Parathyroid adenoma (tissue), 2 donors: Measurements from ENCODE around the gene NFKB2.

Experiments used
- H2AFZ ChIP-seq: fragments of 300-600 bp; sonication (generic); one replicate; pipeline ENCODE4 v1.7.0; 2017; ENCODE audit warnings: antibody characterized with exemption, mild to moderate bottlenecking
- H3K27ac ChIP-seq: fragments of 300-600 bp; sonication (generic); one replicate; pipeline ENCODE4 v1.7.0; 2017
- H3K27me3 ChIP-seq: fragments of 300-600 bp; sonication (generic); one replicate; pipeline ENCODE4 v1.7.0; 2017; ENCODE audit warnings: low read length; ENCODE audit not compliant: control insufficient read depth, insufficient read depth
- H3K36me3 ChIP-seq: fragments of 300-600 bp; sonication (generic); one replicate; pipeline ENCODE4 v1.7.0; 2017; ENCODE audit warnings: low read length; ENCODE audit not compliant: control insufficient read depth, insufficient read depth
- H3K4me1 ChIP-seq: fragments of 300-600 bp; sonication (generic); one replicate; pipeline ENCODE4 v1.7.0; 2017; ENCODE audit warnings: control low read depth
- H3K4me2 ChIP-seq: fragments of 300-600 bp; sonication (generic); one replicate; pipeline ENCODE4 v1.7.0; 2017; ENCODE audit warnings: low read length
- H3K4me3 ChIP-seq: fragments of 300-600 bp; sonication (generic); one replicate; pipeline ENCODE4 v1.7.0; 2017; ENCODE audit warnings: low read depth, low read length
- H3K79me2 ChIP-seq: fragments of 300-600 bp; sonication (generic); one replicate; pipeline ENCODE4 v1.7.0; 2017; ENCODE audit warnings: control low read depth
- H3K9ac ChIP-seq: fragments of 300-600 bp; sonication (generic); one replicate; pipeline ENCODE4 v1.7.0; 2017; ENCODE audit warnings: mild to moderate bottlenecking
- H3K9me3 ChIP-seq: fragments of 300-600 bp; sonication (generic); one replicate; pipeline ENCODE4 v1.7.0; 2017; ENCODE audit warnings: low read length; ENCODE audit not compliant: control insufficient read depth
- CTCF ChIP-seq: fragments of 300-600 bp; sonication (generic); IDR thresholded peaks from one replicate; pipeline ENCODE4 v1.7.0; 2017; ENCODE audit warnings: antibody characterized with exemption, mild to moderate bottlenecking
- donor health status: primary hyperparathyroidism.

NFKB2 gene

GRCh38 chr10:102434394-102435132, 39.1 kb downstream of the NFKB2 start:
- peaks cover 11% of the 10 kb centered on the region for H3K79me2 ChIP-seq
- H3K4me3 ChIP-seq: no peak overlapping the region

DNA sequence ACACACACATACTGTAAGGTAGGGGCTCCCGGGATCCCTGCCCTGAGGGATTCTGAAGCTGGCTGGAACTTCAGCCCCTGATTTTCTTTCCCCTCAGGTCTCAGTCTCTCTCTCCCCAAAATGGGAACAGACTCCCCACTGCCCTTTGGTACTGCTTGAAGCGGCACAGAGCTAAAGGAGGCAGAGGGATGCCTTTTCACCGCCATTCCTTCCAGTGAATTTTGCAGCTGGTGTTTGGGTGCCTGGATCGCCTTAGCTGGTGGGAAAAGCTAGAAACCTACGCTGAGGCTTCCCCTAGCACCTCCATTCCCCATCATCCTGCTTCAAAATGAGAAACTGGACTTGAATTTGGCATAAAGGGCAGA, 39.6 kb downstream of the NFKB2 start:
- H3K4me1 ChIP-seq: peaks cover 4% of the 10 kb centered on the region
- no peak overlapping the region for H2AFZ ChIP-seq
- no peak overlapping the region for H3K4me3 ChIP-seq
- TF ChIP-seq CTCF: no peak
- H3K9me3 ChIP-seq: no peaks in the 10 kb centered on the region
- no peaks in the 10 kb centered on the region for H3K27me3 ChIP-seq
- no peak overlapping the region for H3K4me2 ChIP-seq
- H3K36me3 ChIP-seq: no peaks in the 10 kb centered on the region
- peaks cover 9% of the 10 kb centered on the region for H3K79me2 ChIP-seq
- H3K9ac ChIP-seq: no peak overlapping the region
- no peak overlapping the region for H3K27ac ChIP-seq

More at GRCh38 chr10:102434394-102435132, 39.1 kb downstream of the NFKB2 start:
- Histone ChIP-seq H3K9me3 (no peaks in the 10 kb centered on the region), H3K27ac (no peak overlapping the region), H3K4me2 (no peak overlapping the region), H3K36me3 (no peaks in the 10 kb centered on the region), H3K27me3 (no peaks in the 10 kb centered on the region), H3K9ac (no peak overlapping the region), H3K4me1 (peaks cover 4% of the 10 kb centered on the region), H2AFZ (no peak overlapping the region)
- TF ChIP-seq CTCF: no peak

GRCh38 chr10:102435529-102436233, 40.2 kb downstream of the NFKB2 start:
- no peak overlapping the region for H3K27ac ChIP-seq
- no peak overlapping the region for H2AFZ ChIP-seq
- H3K9ac ChIP-seq: no peak overlapping the region
- H3K4me3 ChIP-seq: no peak overlapping the region
- peaks cover 9% of the 10 kb centered on the region for H3K79me2 ChIP-seq
- H3K36me3 ChIP-seq: no peaks in the 10 kb centered on the region
- no peak for TF ChIP-seq CTCF
- no peaks in the 10 kb centered on the region for H3K27me3 ChIP-seq
- no peaks in the 10 kb centered on the region for H3K9me3 ChIP-seq
- H3K4me1 ChIP-seq: peaks cover 4% of the 10 kb centered on the region
- H3K4me2 ChIP-seq: no peak overlapping the region

DNA sequence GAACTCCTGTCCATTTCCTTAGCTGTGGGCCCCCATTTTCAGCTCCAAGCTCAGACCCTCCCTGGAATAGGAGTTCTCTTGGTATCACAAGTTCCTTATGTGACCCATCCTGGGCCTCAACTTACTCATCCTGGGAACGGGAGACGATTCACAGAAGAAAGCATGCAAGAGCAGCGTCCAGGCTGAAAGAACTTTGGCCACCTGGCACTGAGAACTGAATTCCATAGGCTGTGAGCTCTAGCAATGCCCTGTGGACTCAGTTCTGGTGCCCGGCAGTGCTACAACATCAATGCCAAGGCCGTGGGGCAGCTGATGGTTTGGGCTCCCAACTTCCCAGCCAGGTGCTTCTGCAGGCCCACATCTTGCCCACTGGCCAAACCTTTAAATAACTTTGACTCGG, 40.8 kb downstream of the NFKB2 start:
- no peak overlapping the region for H2AFZ ChIP-seq
- no peak for TF ChIP-seq CTCF
- no peak overlapping the region for H3K9ac ChIP-seq
- peaks cover 4% of the 10 kb centered on the region for H3K4me1 ChIP-seq
- no peak overlapping the region for H3K27ac ChIP-seq
- H3K36me3 ChIP-seq: no peaks in the 10 kb centered on the region
- H3K79me2 ChIP-seq: peaks cover 9% of the 10 kb centered on the region
- no peaks in the 10 kb centered on the region for H3K27me3 ChIP-seq
- no peak overlapping the region for H3K4me3 ChIP-seq
- H3K9me3 ChIP-seq: no peaks in the 10 kb centered on the region
- H3K4me2 ChIP-seq: no peak overlapping the region
